T-helper 2 cell treated with Interferon-gamma antibody and Interleukin-4, amounts not matched to agents 5 μg/mL and 100 μg/mL, for 36 hours (primary cell): ENCODE data around the gene JMJD1C.
"Not testable (repeated sequence)": the region's sequence is repeated elsewhere in the genome, so short reads cannot be mapped to it uniquely, and the experiment has no call there.

ENCODE experiments used
- DNase-seq: peaks from one replicate; pipeline ENCODE4 v3.0.0; 2021; ENCODE audit warnings: low spot score
- H3K27ac Mint-ChIP-seq: one replicate; pipeline ENCODE4 v1.8.0; 2021; ENCODE audit warnings: mild to moderate bottlenecking, mixed read lengths
- H3K27me3 Mint-ChIP-seq: one replicate; pipeline ENCODE4 v1.8.0; 2021; ENCODE audit warnings: low read depth, mixed read lengths
- H3K36me3 Mint-ChIP-seq: one replicate; pipeline ENCODE4 v1.8.0; 2021; ENCODE audit warnings: low read depth, mixed read lengths
- H3K4me1 Mint-ChIP-seq: one replicate; pipeline ENCODE4 v1.8.0; 2021; ENCODE audit warnings: low read depth, mixed read lengths
- H3K4me3 Mint-ChIP-seq: one replicate; pipeline ENCODE4 v1.8.0; 2022; ENCODE audit warnings: mild to moderate bottlenecking, moderate library complexity, mixed read lengths
- H3K9me3 Mint-ChIP-seq: one replicate; pipeline ENCODE4 v1.8.0; 2021; ENCODE audit warnings: mixed read lengths

The JMJD1C gene

GRCh38 chr10:63492317-63492690, 26.5 kb upstream of the JMJD1C start:
- H3K36me3 Mint-ChIP-seq, H3K4me3 Mint-ChIP-seq, H3K4me1 Mint-ChIP-seq, H3K27me3 Mint-ChIP-seq, DNase-seq, H3K27ac Mint-ChIP-seq, H3K9me3 Mint-ChIP-seq: not testable (repeated sequence)

GRCh38 chr10:63491588-63492316, 26.0 kb upstream of the JMJD1C start:
- Mint-ChIP-seq H3K36me3 (peaks cover 1% of the 10 kb centered on the region), H3K27ac (no peak overlapping the region), H3K27me3 (no peaks in the 10 kb centered on the region), H3K4me1 (peaks cover 2% of the 10 kb centered on the region), H3K4me3 (no peak overlapping the region), H3K9me3 (no peaks in the 10 kb centered on the region)
- no peak for DNase-seq

GRCh38 chr10:63489838-63490237, 24.1 kb upstream of the JMJD1C start:
- no peak overlapping the region for H3K4me3 Mint-ChIP-seq
- no peak for DNase-seq
- no peaks in the 10 kb centered on the region for H3K36me3 Mint-ChIP-seq
- H3K27ac Mint-ChIP-seq = no peak overlapping the region
- peaks cover 2% of the 10 kb centered on the region for H3K4me1 Mint-ChIP-seq
- no peaks in the 10 kb centered on the region for H3K27me3 Mint-ChIP-seq
- no peaks in the 10 kb centered on the region for H3K9me3 Mint-ChIP-seq

- no peak overlapping the region for H3K27ac Mint-ChIP-seq
- peaks cover 2% of the 10 kb centered on the region for H3K4me1 Mint-ChIP-seq
Measured at GRCh38 chr10:63487990-63488389, 22.2 kb upstream of the JMJD1C start.

GRCh38 chr10:63483983-63484382, 18.2 kb upstream of the JMJD1C start:
- Mint-ChIP-seq H3K4me3 (no peak overlapping the region), H3K9me3 (no peaks in the 10 kb centered on the region), H3K27me3 (no peaks in the 10 kb centered on the region), H3K4me1 (no peaks in the 10 kb centered on the region), H3K27ac (no peak overlapping the region), H3K36me3 (no peaks in the 10 kb centered on the region)
- DNase-seq = no peak

More at GRCh38 chr10:63487990-63488389, 22.2 kb upstream of the JMJD1C start:
- DNase-seq = no peak
- no peaks in the 10 kb centered on the region for H3K9me3 Mint-ChIP-seq
- H3K4me3 Mint-ChIP-seq = no peak overlapping the region
- H3K27me3 Mint-ChIP-seq = no peaks in the 10 kb centered on the region
- H3K36me3 Mint-ChIP-seq = no peaks in the 10 kb centered on the region

- Mint-ChIP-seq H3K27me3 (no peaks in the 10 kb centered on the region), H3K4me3 (no peak overlapping the region), H3K36me3 (no peaks in the 10 kb centered on the region), H3K27ac (no peak overlapping the region), H3K9me3 (no peaks in the 10 kb centered on the region), H3K4me1 (no peaks in the 10 kb centered on the region)
- DNase-seq = no peak
Measured at GRCh38 chr10:63481815-63482421, 16.1 kb upstream of the JMJD1C start.

- Mint-ChIP-seq H3K4me1 (peaks cover 2% of the 10 kb centered on the region), H3K4me3 (no peak overlapping the region), H3K27me3 (no peaks in the 10 kb centered on the region), H3K27ac (no peak overlapping the region), H3K9me3 (no peaks in the 10 kb centered on the region), H3K36me3 (no peaks in the 10 kb centered on the region)
- DNase-seq = no peak
Measured at GRCh38 chr10:63480237-63480636, 14.5 kb upstream of the JMJD1C start.

GRCh38 chr10:63478564-63478963, 12.8 kb upstream of the JMJD1C start:
- Mint-ChIP-seq H3K9me3 (no peaks in the 10 kb centered on the region), H3K4me3 (no peak overlapping the region), H3K36me3 (no peaks in the 10 kb centered on the region)

GRCh38 chr10:63477927-63478326, 12.2 kb upstream of the JMJD1C start:
- H3K27ac Mint-ChIP-seq = no peak overlapping the region
- peaks cover 2% of the 10 kb centered on the region for H3K4me1 Mint-ChIP-seq
- no peaks in the 10 kb centered on the region for H3K9me3 Mint-ChIP-seq
- DNase-seq = no peak
- no peaks in the 10 kb centered on the region for H3K36me3 Mint-ChIP-seq
- no peaks in the 10 kb centered on the region for H3K27me3 Mint-ChIP-seq
- no peak overlapping the region for H3K4me3 Mint-ChIP-seq

More at GRCh38 chr10:63478564-63478963, 12.8 kb upstream of the JMJD1C start:
- no peaks in the 10 kb centered on the region for H3K27me3 Mint-ChIP-seq
- H3K27ac Mint-ChIP-seq = no peak overlapping the region
- H3K4me1 Mint-ChIP-seq = peaks cover 2% of the 10 kb centered on the region
- no peak for DNase-seq

GRCh38 chr10:63474488-63474887, 8.7 kb upstream of the JMJD1C start:
- H3K4me1 Mint-ChIP-seq = peaks cover 3% of the 10 kb centered on the region
- H3K36me3 Mint-ChIP-seq = no peaks in the 10 kb centered on the region
- H3K9me3 Mint-ChIP-seq = no peaks in the 10 kb centered on the region
- no peak overlapping the region for H3K27ac Mint-ChIP-seq
- no peak overlapping the region for H3K4me3 Mint-ChIP-seq
- no peak for DNase-seq
- H3K27me3 Mint-ChIP-seq = no peaks in the 10 kb centered on the region

GRCh38 chr10:63470928-63471327, 5.2 kb upstream of the JMJD1C start:
- no peak for DNase-seq
- Mint-ChIP-seq H3K27me3 (peaks cover 19% of the 10 kb centered on the region), H3K9me3 (no peaks in the 10 kb centered on the region), H3K36me3 (no peaks in the 10 kb centered on the region), H3K4me3 (no peak overlapping the region), H3K27ac (no peak overlapping the region), H3K4me1 (peaks cover 12% of the 10 kb centered on the region)

- H3K4me1 Mint-ChIP-seq = peaks cover 18% of the 10 kb centered on the region
- no peaks in the 10 kb centered on the region for H3K36me3 Mint-ChIP-seq
- no peak for DNase-seq
- no peak overlapping the region for H3K27ac Mint-ChIP-seq
- no peaks in the 10 kb centered on the region for H3K9me3 Mint-ChIP-seq
- peaks cover 32% of the 10 kb centered on the region for H3K27me3 Mint-ChIP-seq
- no peak overlapping the region for H3K4me3 Mint-ChIP-seq
Measured at GRCh38 chr10:63468947-63469346, 3.2 kb upstream of the JMJD1C start.

GRCh38 chr10:63467841-63468240, 2.1 kb upstream of the JMJD1C start:
- H3K4me3 Mint-ChIP-seq = no peak overlapping the region
- no peak overlapping the region for H3K27ac Mint-ChIP-seq
- peaks cover 18% of the 10 kb centered on the region for H3K4me1 Mint-ChIP-seq
- no peaks in the 10 kb centered on the region for H3K9me3 Mint-ChIP-seq
- no peaks in the 10 kb centered on the region for H3K36me3 Mint-ChIP-seq
- peaks cover 33% of the 10 kb centered on the region for H3K27me3 Mint-ChIP-seq
- no peak for DNase-seq

GRCh38 chr10:63466144-63466935, 563 bp upstream of the JMJD1C start:
- H3K9me3 Mint-ChIP-seq = no peaks in the 10 kb centered on the region
- no peaks in the 10 kb centered on the region for H3K36me3 Mint-ChIP-seq
- H3K4me3 Mint-ChIP-seq = peak overlapping the region; percentile 93
- H3K27ac Mint-ChIP-seq = no peak overlapping the region
- peaks cover 37% of the 10 kb centered on the region for H3K27me3 Mint-ChIP-seq
- peaks cover 18% of the 10 kb centered on the region for H3K4me1 Mint-ChIP-seq
- DNase-seq = peak; percentile 9
